Measurements from ENCODE around the gene NDUFA8. TPM values are rescaled to one million over a fixed set of nuclear protein-coding genes. Genes with fewer than 3 reads are reported as not detected.

Gene NDUFA8
- total RNA-seq, 1 donor = 25.0 TPM

DNA sequence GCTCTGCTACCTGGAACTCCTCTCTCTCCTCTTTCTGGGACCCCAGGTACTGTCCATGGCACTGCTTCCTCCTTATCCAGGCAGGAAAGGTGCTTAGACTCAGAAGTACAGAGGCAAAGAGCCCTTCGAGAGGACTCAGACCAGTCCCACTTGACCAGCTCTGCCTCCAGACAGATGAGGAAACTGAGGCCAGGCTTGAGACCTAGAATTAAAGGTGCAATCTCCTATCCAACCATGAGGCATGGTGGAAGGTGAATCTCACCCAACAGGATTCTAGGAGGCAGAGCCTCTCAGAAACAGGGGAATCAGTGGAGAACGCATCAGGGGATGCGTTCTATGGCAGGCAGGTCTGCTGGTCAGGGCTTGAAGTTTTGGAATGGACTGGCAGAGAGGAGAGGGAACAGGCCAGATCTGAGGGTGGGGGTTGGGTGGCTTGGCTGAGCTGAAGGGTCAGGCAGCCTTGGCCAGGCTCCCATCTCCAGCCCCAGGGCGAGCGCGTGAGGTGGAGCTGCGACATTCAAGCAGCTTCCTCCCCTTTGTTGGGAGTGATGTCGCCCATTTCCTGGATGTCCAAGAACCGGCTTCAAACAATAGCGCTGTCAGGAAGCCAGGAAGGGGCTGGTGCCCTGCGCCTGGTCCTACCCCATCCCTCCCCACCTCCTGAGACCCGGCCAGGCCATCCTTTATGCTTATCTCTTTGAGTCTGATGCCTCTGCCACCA lies 26.2 kb downstream of the NDUFA8 start:
- no peak overlapping the region for H3K4me3 ChIP-seq (ENCODE audit: low read depth, low read length)
- DNase-seq (ENCODE audit: low read depth) = no peak
- TF ChIP-seq, protein P1, sequence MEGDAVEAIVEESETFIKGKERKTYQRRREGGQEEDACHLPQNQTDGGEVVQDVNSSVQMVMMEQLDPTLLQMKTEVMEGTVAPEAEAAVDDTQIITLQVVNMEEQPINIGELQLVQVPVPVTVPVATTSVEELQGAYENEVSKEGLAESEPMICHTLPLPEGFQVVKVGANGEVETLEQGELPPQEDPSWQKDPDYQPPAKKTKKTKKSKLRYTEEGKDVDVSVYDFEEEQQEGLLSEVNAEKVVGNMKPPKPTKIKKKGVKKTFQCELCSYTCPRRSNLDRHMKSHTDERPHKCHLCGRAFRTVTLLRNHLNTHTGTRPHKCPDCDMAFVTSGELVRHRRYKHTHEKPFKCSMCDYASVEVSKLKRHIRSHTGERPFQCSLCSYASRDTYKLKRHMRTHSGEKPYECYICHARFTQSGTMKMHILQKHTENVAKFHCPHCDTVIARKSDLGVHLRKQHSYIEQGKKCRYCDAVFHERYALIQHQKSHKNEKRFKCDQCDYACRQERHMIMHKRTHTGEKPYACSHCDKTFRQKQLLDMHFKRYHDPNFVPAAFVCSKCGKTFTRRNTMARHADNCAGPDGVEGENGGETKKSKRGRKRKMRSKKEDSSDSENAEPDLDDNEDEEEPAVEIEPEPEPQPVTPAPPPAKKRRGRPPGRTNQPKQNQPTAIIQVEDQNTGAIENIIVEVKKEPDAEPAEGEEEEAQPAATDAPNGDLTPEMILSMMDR (IDR thresholded peaks at IDR 0.05; ENCODE audit: insufficient read depth, low read depth, low read length) = no peak

DNA sequence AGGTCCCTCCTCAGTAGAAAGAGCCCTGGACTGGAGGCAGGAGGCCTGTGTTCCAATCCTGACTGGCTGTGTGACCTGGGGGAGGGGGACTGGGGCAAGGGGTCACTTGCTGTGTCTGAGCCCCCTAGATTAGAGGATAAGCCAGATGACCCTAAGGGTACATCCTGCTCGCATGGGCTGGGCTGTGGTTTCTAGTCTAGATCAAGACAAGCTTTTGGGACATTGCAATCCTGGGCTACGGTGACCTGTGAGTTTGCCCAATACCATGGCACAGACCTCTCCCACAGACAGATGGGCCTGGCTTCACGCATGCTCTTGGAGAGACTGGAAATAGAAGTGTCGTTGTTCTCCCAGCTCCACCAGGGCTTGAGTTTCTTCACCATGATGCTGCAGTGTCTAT lies 27.0 kb downstream of the NDUFA8 start:
- TF ChIP-seq, protein P1 (IDR thresholded peaks at IDR 0.05; ENCODE audit: insufficient read depth, low read depth, low read length) = no peak
- H3K4me3 ChIP-seq (ENCODE audit: low read depth, low read length) = no peak overlapping the region
- DNase-seq (ENCODE audit: low read depth) = no peak

DNA sequence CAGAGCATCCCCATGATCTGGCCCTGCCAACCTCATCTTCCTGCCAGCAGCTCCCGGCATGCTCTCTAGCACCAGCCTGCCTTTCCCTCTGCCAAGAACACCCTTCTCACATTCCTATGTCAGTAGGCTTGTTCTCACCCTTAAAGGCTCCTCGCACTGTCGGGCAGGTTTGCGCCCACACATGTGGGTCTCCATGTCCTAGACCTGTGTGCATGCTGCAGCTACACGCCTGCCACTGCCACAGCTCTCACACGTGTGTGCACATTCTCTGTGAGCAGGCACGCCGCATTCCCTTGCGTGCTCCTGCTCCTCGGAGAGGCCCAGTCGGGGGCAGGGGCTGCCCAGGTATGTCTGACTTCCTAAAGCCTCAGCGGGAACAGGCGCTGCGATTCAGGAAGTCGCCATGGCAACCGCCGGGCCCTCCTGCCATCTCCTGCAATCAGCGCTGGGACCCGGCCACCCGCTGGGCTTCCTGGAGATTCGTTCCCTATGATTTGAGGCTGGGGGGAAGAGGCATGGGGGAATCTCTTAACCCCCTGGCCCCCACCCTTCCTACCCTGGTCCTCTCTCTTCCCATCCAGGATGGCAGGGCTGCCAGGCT lies 28.1 kb downstream of the NDUFA8 start:
- no peak overlapping the region for H3K4me3 ChIP-seq (ENCODE audit: low read depth, low read length)
- DNase-seq (ENCODE audit: low read depth) = no peak
- TF ChIP-seq, protein P1 (IDR thresholded peaks at IDR 0.05; ENCODE audit: insufficient read depth, low read depth, low read length) = no peak

DNA sequence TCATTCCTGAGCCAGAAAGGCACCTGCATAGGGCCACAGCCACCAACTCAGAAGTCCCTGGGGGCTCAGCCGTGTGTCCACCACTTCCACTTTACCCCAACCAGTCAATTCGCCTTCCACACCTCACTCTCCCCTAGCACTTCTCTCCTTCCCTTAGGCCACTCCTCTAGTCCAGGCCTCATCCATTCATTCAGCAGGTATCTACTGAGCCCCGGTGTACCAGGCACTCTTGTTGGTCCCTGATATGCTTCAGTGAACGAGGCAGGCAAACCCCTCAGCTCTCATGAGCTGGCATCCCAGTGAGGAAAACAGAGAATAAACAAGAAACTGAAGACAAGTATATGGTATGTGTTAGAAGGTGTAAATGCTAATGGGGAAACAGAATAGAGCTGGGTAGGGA lies 28.7 kb downstream of the NDUFA8 start:
- no peak overlapping the region for H3K4me3 ChIP-seq (ENCODE audit: low read depth, low read length)
- DNase-seq (ENCODE audit: low read depth) = no peak
- TF ChIP-seq, protein P1 (IDR thresholded peaks at IDR 0.05; ENCODE audit: insufficient read depth, low read depth, low read length) = no peak

DNA sequence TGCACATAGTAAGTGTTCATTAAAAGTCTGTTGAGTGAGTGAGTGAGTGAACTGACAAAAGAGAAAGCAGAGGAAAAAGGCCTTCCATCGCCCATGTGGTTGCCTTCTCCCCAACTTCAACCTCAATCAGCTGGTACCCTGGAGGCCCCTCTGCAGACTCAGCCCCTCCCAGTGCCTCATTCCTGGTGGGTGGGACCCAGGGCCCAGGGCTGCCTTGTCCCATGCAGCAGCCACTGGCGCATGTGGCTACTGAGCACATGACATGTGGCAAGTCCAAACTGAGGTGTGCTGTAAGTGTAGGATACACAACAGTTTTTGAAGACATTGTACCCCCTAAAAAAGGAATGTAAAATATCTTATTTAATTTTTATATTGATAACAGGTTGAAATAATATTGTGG lies 29.6 kb downstream of the NDUFA8 start:
- no peak for DNase-seq (ENCODE audit: low read depth)
- H3K4me3 ChIP-seq (ENCODE audit: low read depth, low read length) = no peak overlapping the region
- TF ChIP-seq, protein P1 (IDR thresholded peaks at IDR 0.05; ENCODE audit: insufficient read depth, low read depth, low read length) = no peak

DNA sequence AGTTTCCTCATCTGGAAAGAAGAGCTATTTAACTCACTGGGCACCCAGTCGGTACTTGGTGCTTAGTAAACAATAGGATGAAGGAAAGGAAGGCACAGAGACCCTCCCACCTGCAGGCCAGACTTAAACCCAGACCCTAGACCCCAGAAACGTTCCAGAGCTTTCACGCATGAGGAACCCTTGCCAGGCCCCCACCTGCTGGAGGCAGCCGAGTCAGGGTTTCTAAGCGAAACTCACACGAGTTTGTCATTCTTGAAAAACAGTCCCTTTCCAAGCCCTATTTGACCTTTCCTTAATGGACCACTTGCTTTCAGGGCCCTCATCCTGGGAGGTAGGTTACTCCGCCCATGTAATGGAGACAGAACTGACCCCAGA lies 30.6 kb downstream of the NDUFA8 start:
- TF ChIP-seq, protein P1 (IDR thresholded peaks at IDR 0.05; ENCODE audit: insufficient read depth, low read depth, low read length) = no peak
- DNase-seq (ENCODE audit: low read depth) = no peak

More for the DNA sequence above, 30.6 kb downstream of the NDUFA8 start:
- no peak overlapping the region for H3K4me3 ChIP-seq (ENCODE audit: low read depth, low read length)

All from fibroblast of villous mesenchyme (primary cell).